Prostate gland (tissue), 2 donors: ENCODE measurements around the gene ZFP42. TPM values are rescaled to one million over a fixed set of nuclear protein-coding genes. Genes with fewer than 3 reads are reported as not detected.

Experiments used
- DNase-seq: peaks from one replicate; pipeline ENCODE4 v3.0.0-alpha.2; 2019; ENCODE audit warnings: low spot score
- H3K27ac ChIP-seq, 2 donors: fragments of 200-600 bp; sonication (generic); 2 replicates each; pipeline ENCODE4 v1.5.1; 2017 to 2019
- H3K27me3 ChIP-seq: fragments of 200-600 bp; sonication (generic); replicated peaks from 2 replicates; pipeline ENCODE4 v1.5.1; 2019; ENCODE audit not compliant: insufficient read depth
- H3K36me3 ChIP-seq, 2 donors: fragments of 200-600 bp; sonication (generic); 1 replicate in 1 of 2; 2 replicates in 1 of 2; pipeline versions ENCODE4 v1.5.1 to v1.8.1; 2017 to 2019
- H3K4me1 ChIP-seq: fragments of 200-600 bp; sonication (generic); replicated peaks from 2 replicates; pipeline ENCODE4 v1.5.1; 2019
- H3K4me3 ChIP-seq, 2 donors: fragments of 200-600 bp; sonication (generic); 2 replicates each; pipeline ENCODE4 v1.5.1; 2017 to 2019
- H3K9me3 ChIP-seq: fragments of 200-600 bp; sonication (generic); 2 replicates; pipeline ENCODE4 v1.5.1; 2017
- POLR2A ChIP-seq: fragments of 450-650 bp; IDR thresholded peaks from one replicate; pipeline ENCODE4 v1.6.1; 2016; ENCODE audit warnings: antibody characterized with exemption, mild to moderate bottlenecking
- POLR2AphosphoS5 ChIP-seq: sonication (generic); formaldehyde crosslinking; IDR thresholded peaks from one replicate; pipeline ENCODE4 v1.6.1; 2017; ENCODE audit warnings: antibody characterized with exemption
- WGBS: methylation state at CpG from one replicate; pipeline ENCODE4 v1.1.5; 2018; 5-methylcytosine and 5-hydroxymethylcytosine counted together
- intact Hi-C: fragments of 100-400 bp; cut with DNase I; formaldehyde crosslinking; loops from one replicate; pipeline ENCODE4 v1.14.2; 2022
- total RNA-seq, 2 donors: library from RNA; depleted of rRNA; stranded (reverse); fragments of >200 nt; gene quantifications; one replicate each; pipeline ENCODE4 v1.1.0, GENCODE V29; 2016
- TF ChIP-seq, protein P1 (sequence below), 4 experiments: fragments of 200-600 bp in 2 of 4; fragments of 450-650 bp in 2 of 4; sonication (generic) in 2 of 4; IDR thresholded peaks; 1 replicate in 3 of 4; 2 replicates in 1 of 4; pipeline ENCODE4 v1.5.1; 2016 to 2019; ENCODE audit warnings: antibody characterized with exemption in 4 of 4, mild to moderate bottlenecking in 2 of 4, moderate library complexity in 2 of 4

The ZFP42 gene
- under 1 TPM in 1 of 2 donors, not detected in 1; 0.57 TPM for total RNA-seq

DNA sequence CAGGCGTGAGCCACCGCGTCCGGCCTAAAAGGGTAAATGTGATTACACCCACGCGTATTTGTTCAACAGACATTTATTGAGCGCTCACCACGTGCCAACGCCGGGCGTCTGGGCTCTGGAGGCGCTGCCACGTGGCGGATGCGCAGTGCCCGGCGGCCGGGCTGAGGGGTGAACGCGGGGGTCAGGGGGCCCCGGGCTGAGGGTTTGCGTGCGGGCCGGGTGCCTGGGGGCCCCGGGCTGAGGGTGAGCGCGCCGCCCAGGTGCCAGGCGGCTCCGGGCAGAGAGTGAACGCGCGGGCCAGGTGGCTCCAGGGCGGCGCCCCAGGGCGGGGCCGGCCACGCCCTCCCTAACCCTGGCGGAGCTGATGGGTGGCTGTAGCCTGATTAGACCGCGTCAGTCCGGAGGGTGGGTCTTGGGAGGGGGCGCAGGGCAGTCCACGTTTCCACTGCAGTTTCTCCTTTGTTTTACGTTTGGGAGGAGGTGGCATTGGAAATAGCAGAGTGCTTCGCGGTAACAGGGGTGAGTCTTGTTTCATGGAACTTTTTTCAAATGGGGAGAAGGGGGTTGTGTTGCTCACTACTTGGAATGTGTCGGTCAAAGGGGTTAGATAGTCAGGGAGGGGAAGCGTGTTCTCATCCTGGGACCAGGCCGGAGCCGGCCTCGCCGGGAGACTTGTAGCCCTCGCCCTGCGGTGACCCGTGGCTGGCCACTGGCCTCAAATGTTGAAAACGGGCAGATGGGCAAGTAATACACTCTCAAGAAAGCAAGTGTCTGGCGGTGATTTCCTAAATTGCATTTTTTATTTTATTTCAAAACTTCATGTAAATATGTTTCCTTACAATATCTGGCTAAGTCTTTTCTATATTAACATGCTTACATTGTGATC lies at the start of gene ZFP42:
ZFP42 (plus strand) TSS at position 450 of the 886 bp plus-strand sequence. CDS start 7,037 bp downstream, outside the sequence.
- Histone ChIP-seq H3K27me3 (no peaks in the 10 kb centered on the region), H3K27ac (no peak within 1 kb of the TSS), H3K36me3 (no peaks in the 10 kb centered on the region), H3K9me3 (no peaks in the 10 kb centered on the region), H3K4me1 (no peaks in the 10 kb centered on the region), H3K4me3 (no peak within 1 kb of the TSS)
- TF ChIP-seq POLR2A: no peak
- intact Hi-C loops: no loop called here
- DNase-seq: no peak
- 18% methylated on average over 54 of the region's 58 CpGs for WGBS

DNA sequence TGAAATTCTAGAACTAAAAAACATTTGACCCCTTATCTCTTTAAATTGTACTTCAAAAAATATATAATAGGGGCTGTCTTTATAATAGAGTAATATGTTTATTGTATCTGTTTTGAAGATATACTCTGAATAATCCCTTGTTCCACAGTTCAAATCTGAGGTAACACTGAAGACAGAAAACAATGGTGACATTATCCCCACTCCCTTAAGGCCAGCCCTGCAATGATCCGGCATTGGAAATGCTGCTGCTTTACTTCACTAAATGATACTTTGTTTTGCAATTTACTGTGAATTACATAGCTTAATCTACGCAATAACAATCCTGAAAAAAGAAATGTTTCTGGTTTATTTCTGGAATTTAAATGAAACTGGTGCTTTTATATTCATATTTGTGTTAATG lies 34.4 kb upstream of the ZFP42 start:
- Histone ChIP-seq H3K27ac (no peak overlapping the region), H3K36me3 (no peaks in the 10 kb centered on the region), H3K27me3 (no peaks in the 10 kb centered on the region), H3K9me3 (no peaks in the 10 kb centered on the region), H3K4me1 (no peaks in the 10 kb centered on the region), H3K4me3 (no peak overlapping the region)
- 81% methylated on average over 2 of the region's 2 CpGs for WGBS
- TF ChIP-seq POLR2AphosphoS5 (no peak), POLR2A (no peak)
- TF ChIP-seq, protein P1, sequence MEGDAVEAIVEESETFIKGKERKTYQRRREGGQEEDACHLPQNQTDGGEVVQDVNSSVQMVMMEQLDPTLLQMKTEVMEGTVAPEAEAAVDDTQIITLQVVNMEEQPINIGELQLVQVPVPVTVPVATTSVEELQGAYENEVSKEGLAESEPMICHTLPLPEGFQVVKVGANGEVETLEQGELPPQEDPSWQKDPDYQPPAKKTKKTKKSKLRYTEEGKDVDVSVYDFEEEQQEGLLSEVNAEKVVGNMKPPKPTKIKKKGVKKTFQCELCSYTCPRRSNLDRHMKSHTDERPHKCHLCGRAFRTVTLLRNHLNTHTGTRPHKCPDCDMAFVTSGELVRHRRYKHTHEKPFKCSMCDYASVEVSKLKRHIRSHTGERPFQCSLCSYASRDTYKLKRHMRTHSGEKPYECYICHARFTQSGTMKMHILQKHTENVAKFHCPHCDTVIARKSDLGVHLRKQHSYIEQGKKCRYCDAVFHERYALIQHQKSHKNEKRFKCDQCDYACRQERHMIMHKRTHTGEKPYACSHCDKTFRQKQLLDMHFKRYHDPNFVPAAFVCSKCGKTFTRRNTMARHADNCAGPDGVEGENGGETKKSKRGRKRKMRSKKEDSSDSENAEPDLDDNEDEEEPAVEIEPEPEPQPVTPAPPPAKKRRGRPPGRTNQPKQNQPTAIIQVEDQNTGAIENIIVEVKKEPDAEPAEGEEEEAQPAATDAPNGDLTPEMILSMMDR (IDR thresholded peaks at IDR 0.05): no peak
- intact Hi-C loops: no loop called here
- no peak for DNase-seq

DNA sequence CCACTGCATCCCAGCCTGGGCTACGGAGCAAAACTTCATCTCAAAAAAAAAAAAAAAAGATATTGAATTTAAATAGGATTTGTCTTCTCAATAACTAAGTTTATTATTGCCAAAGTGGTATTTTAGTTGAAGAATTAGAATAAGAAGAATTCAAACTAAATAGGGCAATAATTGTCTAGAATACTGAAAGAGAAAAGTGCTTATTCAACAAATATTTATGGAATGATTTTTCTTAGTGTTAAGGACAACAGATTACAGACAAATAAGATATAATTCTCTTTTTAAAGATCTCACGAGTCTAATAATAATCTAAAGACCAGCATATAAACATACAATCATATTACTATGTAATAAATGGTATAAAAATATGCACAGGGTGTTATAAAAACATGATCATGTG lies 33.6 kb upstream of the ZFP42 start:
- no peaks in the 10 kb centered on the region for H3K9me3 ChIP-seq
- no peaks in the 10 kb centered on the region for H3K36me3 ChIP-seq
- H3K27ac ChIP-seq: no peak overlapping the region
- TF ChIP-seq POLR2A: no peak
- TF ChIP-seq POLR2AphosphoS5: no peak
- TF ChIP-seq, protein P1 (IDR thresholded peaks at IDR 0.05): no peak
- H3K4me1 ChIP-seq: no peaks in the 10 kb centered on the region
- no peaks in the 10 kb centered on the region for H3K27me3 ChIP-seq
- no peak for DNase-seq
- intact Hi-C loops: no loop called here
- WGBS: 77% methylated on average over 2 of the region's 2 CpGs
- H3K4me3 ChIP-seq: no peak overlapping the region

DNA sequence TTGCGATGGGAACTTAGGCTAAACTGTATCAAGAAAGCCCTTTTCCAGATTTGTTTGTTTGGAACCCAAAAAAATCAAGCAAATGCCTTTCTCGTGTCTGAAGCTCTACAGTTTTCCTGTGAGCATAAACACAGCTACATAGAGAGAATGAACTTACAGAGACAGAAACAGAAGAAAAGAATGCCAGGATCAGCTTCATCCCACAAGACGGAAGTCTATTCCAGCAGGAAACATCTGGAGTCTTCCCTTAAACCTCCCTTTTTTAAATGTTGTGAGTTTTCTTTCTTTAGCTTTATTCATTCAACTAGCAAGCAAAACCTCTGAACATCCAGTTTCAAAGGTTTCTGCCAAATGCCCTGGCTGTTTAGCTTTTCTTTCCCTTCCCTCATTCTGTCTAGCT lies 32.6 kb upstream of the ZFP42 start:
- intact Hi-C loops: no loop called here
- Histone ChIP-seq H3K4me1 (no peaks in the 10 kb centered on the region), H3K27ac (no peak overlapping the region), H3K9me3 (no peaks in the 10 kb centered on the region), H3K4me3 (no peak overlapping the region), H3K36me3 (no peaks in the 10 kb centered on the region), H3K27me3 (no peaks in the 10 kb centered on the region)
- DNase-seq: no peak
- WGBS: 26% methylated on average over 3 of the region's 3 CpGs
- TF ChIP-seq, protein P1 (IDR thresholded peaks at IDR 0.05): no peak
- TF ChIP-seq POLR2A (no peak), POLR2AphosphoS5 (no peak)

DNA sequence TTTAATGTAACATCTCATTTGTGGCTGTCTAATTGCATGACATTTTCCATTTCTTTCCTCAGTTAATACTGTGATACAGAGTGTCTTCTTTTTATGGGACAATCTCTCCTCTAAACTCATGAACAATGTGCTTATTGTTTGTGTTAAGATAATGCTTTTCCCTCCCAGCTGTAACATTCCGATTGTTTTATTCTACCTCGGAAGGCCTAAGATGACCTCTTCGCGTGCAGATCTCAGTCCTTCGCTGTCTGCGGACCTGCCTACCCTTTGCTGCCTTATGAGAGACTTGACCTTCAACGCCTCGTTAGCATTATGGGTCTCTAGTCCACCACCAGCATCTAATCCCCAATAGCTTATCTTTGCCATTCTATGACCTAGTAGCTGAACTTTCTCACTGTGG lies 29.8 kb upstream of the ZFP42 start:
- no peak for DNase-seq
- Histone ChIP-seq H3K27ac (no peak overlapping the region), H3K4me3 (no peak overlapping the region), H3K36me3 (no peaks in the 10 kb centered on the region), H3K9me3 (no peaks in the 10 kb centered on the region), H3K27me3 (no peaks in the 10 kb centered on the region), H3K4me1 (no peaks in the 10 kb centered on the region)
- intact Hi-C loops: no loop called here
- no peak for TF ChIP-seq POLR2AphosphoS5
- no peak for TF ChIP-seq POLR2A
- TF ChIP-seq, protein P1 (IDR thresholded peaks at IDR 0.05): no peak
- 84% methylated on average over 8 of the region's 8 CpGs for WGBS
